GM18519 (cell line): ENCODE results near the gene CACNA1C.
"Not testable (repeated sequence)": the region's sequence is repeated elsewhere in the genome, so short reads cannot be mapped to it uniquely, and the experiment has no call there.

Experiments used
- ATAC-seq: cut with Tn5 transposase; IDR thresholded peaks from one replicate; pipeline ENCODE4 v1.9.1; 2021; ENCODE audit warnings: mild to moderate bottlenecking, moderate library complexity; ENCODE audit not compliant: unreplicated experiment, low FRiP score

The CACNA1C gene

GRCh38 chr12:2135661-2136418, 83.1 kb downstream of the CACNA1C start:
- ATAC-seq: not testable (repeated sequence)

- no peak for ATAC-seq
These were observed 84.1 kb downstream of the CACNA1C start for GRCh38 chr12:2136901-2137300.

- ATAC-seq: no peak
These were observed 84.9 kb downstream of the CACNA1C start for GRCh38 chr12:2137711-2138110.

- ATAC-seq: no peak
These were observed 85.5 kb downstream of the CACNA1C start for GRCh38 chr12:2138294-2138693.

GRCh38 chr12:2138871-2139308, 86.1 kb downstream of the CACNA1C start:
- no peak for ATAC-seq

- ATAC-seq: no peak
These were observed 86.9 kb downstream of the CACNA1C start for GRCh38 chr12:2139651-2140050.

GRCh38 chr12:2140858-2141519, 88.2 kb downstream of the CACNA1C start:
- ATAC-seq: no peak

- ATAC-seq: no peak
These were observed 89.3 kb downstream of the CACNA1C start for GRCh38 chr12:2142068-2142467.

GRCh38 chr12:2144951-2145350, 92.2 kb downstream of the CACNA1C start:
- no peak for ATAC-seq

- no peak for ATAC-seq
These were observed 92.7 kb downstream of the CACNA1C start for GRCh38 chr12:2145433-2145998.

GRCh38 chr12:2147335-2147734, 94.5 kb downstream of the CACNA1C start:
- no peak for ATAC-seq

GRCh38 chr12:2149091-2149490, 96.3 kb downstream of the CACNA1C start:
- no peak for ATAC-seq

- ATAC-seq: no peak
These were observed 98.0 kb downstream of the CACNA1C start for GRCh38 chr12:2150833-2151232.

- ATAC-seq: no peak
These were observed 98.6 kb downstream of the CACNA1C start for GRCh38 chr12:2151391-2151790.

- no peak for ATAC-seq
These were observed 99.3 kb downstream of the CACNA1C start for GRCh38 chr12:2152134-2152533.

- no peak for ATAC-seq
These were observed 101.3 kb downstream of the CACNA1C start for GRCh38 chr12:2154050-2154449.

- ATAC-seq: no peak
These were observed 101.7 kb downstream of the CACNA1C start for GRCh38 chr12:2154521-2154920.

GRCh38 chr12:2156333-2156732, 103.5 kb downstream of the CACNA1C start:
- no peak for ATAC-seq

GRCh38 chr12:2160043-2160442, 107.3 kb downstream of the CACNA1C start:
- no peak for ATAC-seq

- ATAC-seq: no peak
These were observed 108.7 kb downstream of the CACNA1C start for GRCh38 chr12:2161473-2161872.

- no peak for ATAC-seq
These were observed 110.6 kb downstream of the CACNA1C start for GRCh38 chr12:2163177-2163941.
